ENCODE measurements around the gene RAD21L1.

RAD21L1 gene

DNA sequence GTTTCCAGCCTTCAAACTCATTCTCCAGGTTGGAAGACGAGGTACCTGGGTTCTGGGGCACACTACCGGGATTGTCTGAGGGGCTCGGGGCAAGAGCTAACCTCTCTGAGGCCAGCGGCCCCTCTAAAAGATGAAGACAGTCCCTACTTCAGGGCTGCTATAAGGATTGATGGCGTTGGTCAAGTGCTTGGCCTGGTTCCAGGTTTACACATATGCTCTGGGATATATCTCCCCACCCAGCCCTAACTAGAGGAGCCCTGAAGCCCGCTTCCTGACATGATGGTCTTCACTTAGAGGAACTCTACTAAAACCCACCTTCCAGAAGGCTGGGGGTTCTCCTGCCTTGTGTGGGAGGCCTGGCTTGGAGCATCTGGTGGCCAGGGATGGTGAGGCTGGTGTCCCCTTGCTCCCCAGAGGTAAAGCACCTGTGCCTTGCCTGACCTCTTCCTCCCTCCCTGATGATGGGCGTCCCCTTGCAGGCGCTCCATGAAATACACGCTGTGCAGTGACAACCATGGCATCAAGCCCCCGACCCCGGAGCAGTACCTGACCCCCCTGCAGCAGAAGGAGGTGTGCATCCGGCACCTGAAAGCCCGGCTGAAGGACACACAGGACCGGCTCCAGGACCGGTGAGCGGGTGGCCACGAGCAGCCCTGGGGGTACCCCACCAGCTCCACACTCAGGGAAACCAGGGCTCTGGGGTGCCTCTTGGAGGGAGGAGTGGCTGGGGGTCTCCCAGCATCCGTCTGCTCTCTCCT lies 74.4 kb downstream of the RAD21L1 start:
- TF ChIP-seq POLR2AphosphoS5 (IDR thresholded peaks at IDR 0.05; ENCODE audit: low read depth) (no peak), REST (IDR thresholded peaks at IDR 0.05; ENCODE audit: insufficient replicate concordance, low read depth) (no peak), SPI1 (IDR thresholded peaks at IDR 0.05; ENCODE audit: borderline replicate concordance, low read depth) (no peak), GABPA (IDR thresholded peaks at IDR 0.05; ENCODE audit: low read depth) (no peak)
- TF ChIP-seq, protein P1, sequence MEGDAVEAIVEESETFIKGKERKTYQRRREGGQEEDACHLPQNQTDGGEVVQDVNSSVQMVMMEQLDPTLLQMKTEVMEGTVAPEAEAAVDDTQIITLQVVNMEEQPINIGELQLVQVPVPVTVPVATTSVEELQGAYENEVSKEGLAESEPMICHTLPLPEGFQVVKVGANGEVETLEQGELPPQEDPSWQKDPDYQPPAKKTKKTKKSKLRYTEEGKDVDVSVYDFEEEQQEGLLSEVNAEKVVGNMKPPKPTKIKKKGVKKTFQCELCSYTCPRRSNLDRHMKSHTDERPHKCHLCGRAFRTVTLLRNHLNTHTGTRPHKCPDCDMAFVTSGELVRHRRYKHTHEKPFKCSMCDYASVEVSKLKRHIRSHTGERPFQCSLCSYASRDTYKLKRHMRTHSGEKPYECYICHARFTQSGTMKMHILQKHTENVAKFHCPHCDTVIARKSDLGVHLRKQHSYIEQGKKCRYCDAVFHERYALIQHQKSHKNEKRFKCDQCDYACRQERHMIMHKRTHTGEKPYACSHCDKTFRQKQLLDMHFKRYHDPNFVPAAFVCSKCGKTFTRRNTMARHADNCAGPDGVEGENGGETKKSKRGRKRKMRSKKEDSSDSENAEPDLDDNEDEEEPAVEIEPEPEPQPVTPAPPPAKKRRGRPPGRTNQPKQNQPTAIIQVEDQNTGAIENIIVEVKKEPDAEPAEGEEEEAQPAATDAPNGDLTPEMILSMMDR (IDR thresholded peaks at IDR 0.05; ENCODE audit: insufficient read depth, low read length) = no peak
- Histone ChIP-seq H3K27ac (replicated peaks) (no peak overlapping the region), H3K27me3 (ENCODE audit: insufficient read depth, poor library complexity, severe bottlenecking) (peaks cover 2% of the 10 kb centered on the region), H3K4me3 (replicated peaks; ENCODE audit: insufficient read depth, low read length) (no peak overlapping the region)
- no peak for DNase-seq (ENCODE audit: low read depth in 1 of 2, low spot score in 1 of 2)

DNA sequence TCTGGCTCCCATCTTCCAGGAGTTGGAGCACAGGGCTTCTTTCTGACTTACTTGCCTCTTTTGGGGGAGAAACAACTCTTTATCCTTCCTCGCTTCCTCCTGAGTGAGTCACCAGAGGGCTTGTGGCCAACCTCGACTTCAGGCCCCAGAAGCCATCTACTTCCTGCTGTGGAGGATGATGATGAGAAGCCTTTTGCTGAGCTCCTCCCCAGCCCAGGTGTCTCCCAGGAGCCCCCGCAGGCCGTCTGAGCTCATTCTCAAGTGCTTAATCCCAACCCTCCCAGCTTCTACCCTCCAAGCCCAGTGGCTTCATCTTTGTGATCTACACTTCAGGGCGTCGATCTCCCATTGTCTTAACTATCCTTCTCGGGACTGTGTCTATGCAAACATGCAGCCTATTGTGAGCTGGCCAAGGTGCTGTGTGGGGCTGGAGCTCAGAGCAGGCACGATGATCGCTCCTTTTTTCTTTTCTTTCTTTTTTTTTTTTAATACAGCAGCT lies 75.2 kb downstream of the RAD21L1 start:
- Histone ChIP-seq H3K4me3 (replicated peaks; ENCODE audit: insufficient read depth, low read length) (no peak overlapping the region), H3K27me3 (ENCODE audit: insufficient read depth, poor library complexity, severe bottlenecking) (peaks cover 2% of the 10 kb centered on the region), H3K27ac (replicated peaks) (no peak overlapping the region)
- TF ChIP-seq SPI1 (IDR thresholded peaks at IDR 0.05; ENCODE audit: borderline replicate concordance, low read depth) = no peak
- TF ChIP-seq, protein P1 (IDR thresholded peaks at IDR 0.05; ENCODE audit: insufficient read depth, low read length) = no peak
- TF ChIP-seq POLR2AphosphoS5 (IDR thresholded peaks at IDR 0.05; ENCODE audit: low read depth) = no peak
- TF ChIP-seq GABPA (IDR thresholded peaks at IDR 0.05; ENCODE audit: low read depth) = no peak
- no peak for TF ChIP-seq REST (IDR thresholded peaks at IDR 0.05; ENCODE audit: insufficient replicate concordance, low read depth)
- peak; percentile 44 to 55 for DNase-seq (ENCODE audit: low read depth in 1 of 2, low spot score in 1 of 2)

- H3K27me3 ChIP-seq (ENCODE audit: insufficient read depth, poor library complexity, severe bottlenecking) = peaks cover 2% of the 10 kb centered on the region
- peak in 1 of 2 experiments; percentile 53 for DNase-seq (ENCODE audit: low read depth in 1 of 2, low spot score in 1 of 2)
- TF ChIP-seq POLR2AphosphoS5 (IDR thresholded peaks at IDR 0.05; ENCODE audit: low read depth) (no peak), GABPA (IDR thresholded peaks at IDR 0.05; ENCODE audit: low read depth) (no peak), SPI1 (IDR thresholded peaks at IDR 0.05; ENCODE audit: borderline replicate concordance, low read depth) (no peak), REST (IDR thresholded peaks at IDR 0.05; ENCODE audit: insufficient replicate concordance, low read depth) (no peak)
- TF ChIP-seq, protein P1 (IDR thresholded peaks at IDR 0.05; ENCODE audit: insufficient read depth, low read length) = no peak
- no peak overlapping the region for H3K27ac ChIP-seq (replicated peaks)
- no peak overlapping the region for H3K4me3 ChIP-seq (replicated peaks; ENCODE audit: insufficient read depth, low read length)
Measured at GRCh38 chr20:1302685-1303541, 77.1 kb downstream of the RAD21L1 start.

All from HL-60 (cell line).